Measurements from ENCODE around the gene ZKSCAN1. TPM values are rescaled to one million over a fixed set of nuclear protein-coding genes. Genes with fewer than 3 reads are reported as not detected.

Gene ZKSCAN1
- total RNA-seq, 1 experiment from 2014 or later: 29.8 TPM

DNA sequence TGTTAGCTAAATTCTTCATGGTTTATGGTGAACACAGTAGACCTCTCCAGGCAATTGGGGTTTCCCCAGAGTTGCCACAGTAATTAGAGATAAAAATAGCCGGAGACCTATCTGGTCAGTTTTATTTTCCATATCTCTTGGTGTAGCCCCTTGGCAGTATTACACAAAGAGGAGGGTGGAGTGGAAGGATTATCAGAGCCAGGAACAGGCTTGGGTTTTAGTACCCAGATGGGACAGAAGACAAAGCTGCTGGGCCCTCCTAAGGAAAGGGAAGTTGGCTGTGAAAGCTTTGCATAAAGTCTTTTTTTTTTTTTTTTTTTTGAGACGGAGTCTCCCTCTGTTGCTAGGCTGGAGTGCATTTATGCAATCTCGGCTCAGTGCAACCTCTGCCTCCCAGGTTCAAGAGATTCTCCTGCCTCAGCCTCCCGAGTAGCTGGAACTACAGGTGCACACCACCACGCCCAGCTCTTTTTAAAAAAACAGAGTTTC is 43.9 kb downstream of the ZKSCAN1 start:
- Histone ChIP-seq H2BK5ac (ENCODE audit: insufficient read length, low read length) (no peak overlapping the region), H3K27me3 (ENCODE audit: insufficient read depth, low read length) (no peaks in the 10 kb centered on the region), H3K9ac (ENCODE audit: extremely low read depth, insufficient read length, low read length) (no peak overlapping the region), H3K18ac (ENCODE audit: insufficient read length, low read depth, low read length) (no peak overlapping the region), H3K23me2 (ENCODE audit: insufficient read length, low read depth, low read length, poor library complexity, severe bottlenecking) (no peaks in the 10 kb centered on the region), H4K20me1 (ENCODE audit: control insufficient read depth, insufficient read depth, insufficient read length) (no peaks in the 10 kb centered on the region), H4K8ac (replicated peaks; ENCODE audit: insufficient read length, low read depth, low read length) (no peak overlapping the region), H2BK20ac (ENCODE audit: low read depth, low read length, poor library complexity, severe bottlenecking) (no peak overlapping the region), H3K14ac (ENCODE audit: insufficient read depth, low read length) (no peak overlapping the region), H2AFZ (ENCODE audit: low read length) (no peak overlapping the region), H4K91ac (ENCODE audit: insufficient read length, low read depth, low read length) (no peak overlapping the region), H3K23ac (ENCODE audit: insufficient read length, low read depth, low read length) (no peak overlapping the region), H3T11ph (ENCODE audit: low read length) (no peak overlapping the region), H2AK5ac (ENCODE audit: insufficient read length, low read length) (no peak overlapping the region), H3K27ac (ENCODE audit: insufficient read length, low read depth, low read length) (no peak overlapping the region), H2BK15ac (ENCODE audit: low read depth, low read length) (no peak overlapping the region), H3K4ac (ENCODE audit: low read depth, low read length) (no peak overlapping the region), H3K9me3 (ENCODE audit: control insufficient read depth, low read depth, low read length) (no peaks in the 10 kb centered on the region), H3K4me2 (ENCODE audit: insufficient read depth, insufficient read length, low read length) (no peak overlapping the region), H2BK120ac (ENCODE audit: low read depth, low read length, poor library complexity, severe bottlenecking) (no peak overlapping the region), H4K5ac (ENCODE audit: insufficient read length, low read depth, low read length) (no peak overlapping the region), H2BK12ac (ENCODE audit: insufficient read length, low read depth, low read length) (no peak overlapping the region), H3K79me1 (ENCODE audit: insufficient read depth, low read depth, low read length, poor library complexity, severe bottlenecking) (peaks cover 2% of the 10 kb centered on the region), H3K56ac (ENCODE audit: insufficient read length, low read depth, low read length) (no peak overlapping the region), H3K79me2 (ENCODE audit: insufficient read depth, low read length) (no peaks in the 10 kb centered on the region), H3K4me1 (ENCODE audit: insufficient read depth, low read length) (no peaks in the 10 kb centered on the region)
- WGBS (ENCODE audit: extremely low coverage, insufficient read length, low lambda C conversion rate): no CpG with 5 or more reads among the region's 5 CpGs
- H3K4me1 Mint-ChIP-seq: no peaks in the 10 kb centered on the region
- no peaks in the 10 kb centered on the region for H3K9me3 Mint-ChIP-seq
- H3K4me3 Mint-ChIP-seq: no peak overlapping the region
- TF ChIP-seq, protein P1, sequence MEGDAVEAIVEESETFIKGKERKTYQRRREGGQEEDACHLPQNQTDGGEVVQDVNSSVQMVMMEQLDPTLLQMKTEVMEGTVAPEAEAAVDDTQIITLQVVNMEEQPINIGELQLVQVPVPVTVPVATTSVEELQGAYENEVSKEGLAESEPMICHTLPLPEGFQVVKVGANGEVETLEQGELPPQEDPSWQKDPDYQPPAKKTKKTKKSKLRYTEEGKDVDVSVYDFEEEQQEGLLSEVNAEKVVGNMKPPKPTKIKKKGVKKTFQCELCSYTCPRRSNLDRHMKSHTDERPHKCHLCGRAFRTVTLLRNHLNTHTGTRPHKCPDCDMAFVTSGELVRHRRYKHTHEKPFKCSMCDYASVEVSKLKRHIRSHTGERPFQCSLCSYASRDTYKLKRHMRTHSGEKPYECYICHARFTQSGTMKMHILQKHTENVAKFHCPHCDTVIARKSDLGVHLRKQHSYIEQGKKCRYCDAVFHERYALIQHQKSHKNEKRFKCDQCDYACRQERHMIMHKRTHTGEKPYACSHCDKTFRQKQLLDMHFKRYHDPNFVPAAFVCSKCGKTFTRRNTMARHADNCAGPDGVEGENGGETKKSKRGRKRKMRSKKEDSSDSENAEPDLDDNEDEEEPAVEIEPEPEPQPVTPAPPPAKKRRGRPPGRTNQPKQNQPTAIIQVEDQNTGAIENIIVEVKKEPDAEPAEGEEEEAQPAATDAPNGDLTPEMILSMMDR (conservative IDR thresholded peaks at IDR 0.05): no peak
- peaks cover 50 to 79% (median 65%) of the 10 kb centered on the region in 3 experiments for H3K36me3 Mint-ChIP-seq (ENCODE audit: insufficient read depth in 1 of 3, low read depth in 3 of 3)
- no peaks in the 10 kb centered on the region for H3K27me3 Mint-ChIP-seq (ENCODE audit: low read depth)
- no peak for DNase-seq
- no peak overlapping the region for H3K27ac Mint-ChIP-seq

Measured in H9 (cell line).